ENCODE results near the gene INPP5E. TPM values are rescaled to one million over a fixed set of nuclear protein-coding genes. Genes with fewer than 3 reads are reported as not detected.

INPP5E gene
- total and polyA plus RNA-seq, 2 experiments from 2014 or later, result 5.0 to 8.1 TPM

- TF ChIP-seq EZH2 (IDR thresholded peaks at IDR 0.05; ENCODE audit: insufficient read depth, poor library complexity, severe bottlenecking) (no peak), EZH2phosphoT487 (IDR thresholded peaks at IDR 0.05; ENCODE audit: insufficient read depth, low read depth) (no peak)
- H2AFZ ChIP-seq, result no peak overlapping the region
- peaks cover 41% of the 10 kb centered on the region for H3K36me3 ChIP-seq (ENCODE audit: low read depth)
- H3K9ac ChIP-seq, result no peak overlapping the region
- no peaks in the 10 kb centered on the region for H3F3A ChIP-seq (ENCODE audit: insufficient read depth)
- no peaks in the 10 kb centered on the region for H4K20me1 ChIP-seq (ENCODE audit: insufficient read depth)
- WGBS, 2 experiments (ENCODE audit: low coverage in 1 of 2, low lambda C conversion rate in 2 of 2, missing lambda C conversion rate in 2 of 2), result 91 to 92% methylated on average over 47 to 48 of the region's 48 CpGs
- no peaks in the 10 kb centered on the region for H3K9me3 ChIP-seq (ENCODE audit: low read depth)
- H3K4me1 ChIP-seq (ENCODE audit: insufficient read depth), result no peaks in the 10 kb centered on the region
- H3K27ac ChIP-seq, result no peak overlapping the region
- no peak for DNase-seq
- H3K4me2 ChIP-seq (ENCODE audit: unreplicated experiment), result no peak overlapping the region
- H3K27me3 ChIP-seq (replicated peaks; ENCODE audit: insufficient read depth), result no peaks in the 10 kb centered on the region
- peaks cover 34% of the 10 kb centered on the region for H3K79me2 ChIP-seq (ENCODE audit: insufficient read depth)
- no peak overlapping the region for H3K4me3 ChIP-seq
- H3K9me2 ChIP-seq (ENCODE audit: insufficient read depth), result no peaks in the 10 kb centered on the region
- in situ Hi-C loops (cut with MboI), result no loop called here
Measured at GRCh38 chr9:136418182-136419091, 21.2 kb downstream of the INPP5E start.

- Histone ChIP-seq H2AFZ (no peak overlapping the region), H3K9me3 (ENCODE audit: low read depth) (no peaks in the 10 kb centered on the region), H3K4me2 (ENCODE audit: unreplicated experiment) (no peak overlapping the region), H4K20me1 (ENCODE audit: insufficient read depth) (0 out of 2 replicates have a peak, but pooled peaks cover 2% of the 10 kb centered on the region), H3K27ac (no peak overlapping the region), H3K4me3 (no peak overlapping the region), H3K27me3 (replicated peaks; ENCODE audit: insufficient read depth) (no peaks in the 10 kb centered on the region), H3K9ac (no peak overlapping the region), H3K9me2 (ENCODE audit: insufficient read depth) (no peaks in the 10 kb centered on the region), H3K36me3 (ENCODE audit: low read depth) (peaks cover 50% of the 10 kb centered on the region), H3K4me1 (ENCODE audit: insufficient read depth) (peaks cover 7% of the 10 kb centered on the region), H3K79me2 (ENCODE audit: insufficient read depth) (peaks cover 49% of the 10 kb centered on the region), H3F3A (ENCODE audit: insufficient read depth) (no peaks in the 10 kb centered on the region)
- TF ChIP-seq EZH2phosphoT487 (IDR thresholded peaks at IDR 0.05; ENCODE audit: insufficient read depth, low read depth), result no peak
- TF ChIP-seq EZH2 (IDR thresholded peaks at IDR 0.05; ENCODE audit: insufficient read depth, poor library complexity, severe bottlenecking), result no peak
- in situ Hi-C loops (cut with MboI), result no loop called here
- WGBS, 2 experiments (ENCODE audit: low coverage in 1 of 2, low lambda C conversion rate in 2 of 2, missing lambda C conversion rate in 2 of 2), result 87 to 88% methylated on average over 15 to 19 of the region's 19 CpGs
- no peak for DNase-seq
Measured at GRCh38 chr9:136416914-136417313, 22.7 kb downstream of the INPP5E start.

- H3K9ac ChIP-seq, result no peak overlapping the region
- no peaks in the 10 kb centered on the region for H3K9me2 ChIP-seq (ENCODE audit: insufficient read depth)
- peak; percentile 19 for DNase-seq
- H3K27ac ChIP-seq, result no peak overlapping the region
- 91 to 95% methylated on average over 8 of the region's 8 CpGs for WGBS, 2 experiments (ENCODE audit: low coverage in 1 of 2, low lambda C conversion rate in 2 of 2, missing lambda C conversion rate in 2 of 2)
- H3K4me2 ChIP-seq (ENCODE audit: unreplicated experiment), result no peak overlapping the region
- no peak overlapping the region for H3K4me3 ChIP-seq
- H3K4me1 ChIP-seq (ENCODE audit: insufficient read depth), result peaks cover 12% of the 10 kb centered on the region
- in situ Hi-C loops (cut with MboI), result no loop called here
- H4K20me1 ChIP-seq (ENCODE audit: insufficient read depth), result 0 out of 2 replicates have a peak, but pooled peaks cover 3% of the 10 kb centered on the region
- H2AFZ ChIP-seq, result no peak overlapping the region
- H3K79me2 ChIP-seq (ENCODE audit: insufficient read depth), result peaks cover 54% of the 10 kb centered on the region
- no peaks in the 10 kb centered on the region for H3K27me3 ChIP-seq (replicated peaks; ENCODE audit: insufficient read depth)
- TF ChIP-seq EZH2 (IDR thresholded peaks at IDR 0.05; ENCODE audit: insufficient read depth, poor library complexity, severe bottlenecking) (no peak), EZH2phosphoT487 (IDR thresholded peaks at IDR 0.05; ENCODE audit: insufficient read depth, low read depth) (no peak)
- no peaks in the 10 kb centered on the region for H3F3A ChIP-seq (ENCODE audit: insufficient read depth)
- no peaks in the 10 kb centered on the region for H3K9me3 ChIP-seq (ENCODE audit: low read depth)
- H3K36me3 ChIP-seq (ENCODE audit: low read depth), result peaks cover 50% of the 10 kb centered on the region
Measured at GRCh38 chr9:136416427-136416826, 23.2 kb downstream of the INPP5E start.

- in situ Hi-C loops (cut with MboI), result no loop called here
- Histone ChIP-seq H3K4me1 (ENCODE audit: insufficient read depth) (peaks cover 19% of the 10 kb centered on the region), H3K9ac (peak overlapping the region; percentile 100; the same call in 1 of the 2 replicates), H3K36me3 (ENCODE audit: low read depth) (peaks cover 36% of the 10 kb centered on the region; the same call in 1 of the 2 replicates), H3K9me2 (ENCODE audit: insufficient read depth) (no peaks in the 10 kb centered on the region), H4K20me1 (ENCODE audit: insufficient read depth) (0 out of 2 replicates have a peak, but pooled peaks cover 3% of the 10 kb centered on the region), H2AFZ (no peak overlapping the region), H3K4me3 (no peak overlapping the region; the same call in 1 of the 2 replicates), H3K27me3 (replicated peaks; ENCODE audit: insufficient read depth) (no peaks in the 10 kb centered on the region), H3F3A (ENCODE audit: insufficient read depth) (no peaks in the 10 kb centered on the region), H3K79me2 (ENCODE audit: insufficient read depth) (peaks cover 82% of the 10 kb centered on the region), H3K4me2 (ENCODE audit: unreplicated experiment) (no peak overlapping the region), H3K27ac (no peak overlapping the region), H3K9me3 (ENCODE audit: low read depth) (no peaks in the 10 kb centered on the region)
- TF ChIP-seq EZH2phosphoT487 (IDR thresholded peaks at IDR 0.05; ENCODE audit: insufficient read depth, low read depth) (no peak), EZH2 (IDR thresholded peaks at IDR 0.05; ENCODE audit: insufficient read depth, poor library complexity, severe bottlenecking) (no peak)
- DNase-seq, result peak; percentile 33
- WGBS, 2 experiments (ENCODE audit: low coverage in 1 of 2, low lambda C conversion rate in 2 of 2, missing lambda C conversion rate in 2 of 2), result 52 to 59% methylated on average over 9 of the region's 9 CpGs
Measured at GRCh38 chr9:136412962-136413361, 26.7 kb downstream of the INPP5E start.

Measured in GM23248 (cell line).